HG02970 (cell line): ENCODE results near the gene FSIP1.

Experiments used
- ATAC-seq: cut with Tn5 transposase; IDR thresholded peaks from one replicate; pipeline ENCODE4 v1.9.1; 2021; ENCODE audit warnings: mild to moderate bottlenecking, moderate library complexity, moderate number of reproducible peaks; ENCODE audit not compliant: unreplicated experiment, low FRiP score

The FSIP1 gene

GRCh38 chr15:39625451-39625850 is 157.2 kb downstream of the FSIP1 start:
- no peak for ATAC-seq

GRCh38 chr15:39624806-39625205 is 157.8 kb downstream of the FSIP1 start:
- no peak for ATAC-seq

- ATAC-seq, result peak; percentile 87
Observed at GRCh38 chr15:39623529-39623931, 159.1 kb downstream of the FSIP1 start.

GRCh38 chr15:39622660-39623516 is 159.8 kb downstream of the FSIP1 start:
- ATAC-seq, result no peak

- no peak for ATAC-seq
Observed at GRCh38 chr15:39621976-39622375, 160.7 kb downstream of the FSIP1 start.

GRCh38 chr15:39621210-39621609 is 161.4 kb downstream of the FSIP1 start:
- no peak for ATAC-seq

- ATAC-seq, result no peak
Observed at GRCh38 chr15:39618063-39618823, 164.4 kb downstream of the FSIP1 start.

- no peak for ATAC-seq
Observed at GRCh38 chr15:39616731-39617455, 165.7 kb downstream of the FSIP1 start.

- no peak for ATAC-seq
Observed at GRCh38 chr15:39613861-39614260, 168.8 kb downstream of the FSIP1 start.

GRCh38 chr15:39613271-39613670 is 169.4 kb downstream of the FSIP1 start:
- no peak for ATAC-seq

GRCh38 chr15:39610665-39611064 is 172.0 kb downstream of the FSIP1 start:
- no peak for ATAC-seq

- ATAC-seq, result no peak
Observed at GRCh38 chr15:39609166-39609916, 173.3 kb downstream of the FSIP1 start.

GRCh38 chr15:39608185-39609139 is 174.2 kb downstream of the FSIP1 start:
- no peak for ATAC-seq

- ATAC-seq, result no peak
Observed at GRCh38 chr15:39605146-39605545, 177.5 kb downstream of the FSIP1 start.

- no peak for ATAC-seq
Observed at GRCh38 chr15:39602143-39602542, 180.5 kb downstream of the FSIP1 start.

- ATAC-seq, result no peak
Observed at GRCh38 chr15:39599871-39600270, 182.8 kb downstream of the FSIP1 start.

GRCh38 chr15:39598958-39599845 is 183.4 kb downstream of the FSIP1 start:
- ATAC-seq, result no peak

- ATAC-seq, result no peak
Observed at GRCh38 chr15:39598186-39598850, 184.3 kb downstream of the FSIP1 start.
